GM18508 (cell line): ENCODE results near the gene FAM20C.
"Not testable (repeated sequence)": the region's sequence is repeated elsewhere in the genome, so short reads cannot be mapped to it uniquely, and the experiment has no call there.

Source experiments
- ATAC-seq: cut with Tn5 transposase; IDR thresholded peaks from one replicate; pipeline ENCODE4 v1.9.1; 2021; ENCODE audit warnings: moderate number of reproducible peaks; ENCODE audit not compliant: insufficient read depth, unreplicated experiment

Gene FAM20C

GRCh38 chr7:236967-237366, 44.6 kb downstream of the FAM20C start:
- ATAC-seq = no peak

DNA sequence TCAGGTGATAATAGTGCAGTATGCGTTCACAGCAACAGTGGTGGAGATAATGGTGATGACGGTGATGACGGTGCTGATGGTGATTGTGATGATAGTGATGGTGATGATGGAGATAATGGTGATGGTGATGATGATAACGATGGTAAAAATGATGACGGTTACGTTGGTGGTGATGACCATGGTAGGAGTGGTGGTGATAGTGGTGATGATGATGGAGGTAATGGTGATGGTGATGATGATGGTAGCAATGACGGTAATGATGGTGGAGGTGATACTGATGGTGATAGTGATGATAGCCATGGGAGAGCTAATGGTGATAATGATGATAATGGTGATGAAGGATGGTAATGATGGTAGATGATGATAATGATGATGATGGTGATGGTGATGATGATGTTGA, 45.0 kb downstream of the FAM20C start:
- ATAC-seq = no peak

DNA sequence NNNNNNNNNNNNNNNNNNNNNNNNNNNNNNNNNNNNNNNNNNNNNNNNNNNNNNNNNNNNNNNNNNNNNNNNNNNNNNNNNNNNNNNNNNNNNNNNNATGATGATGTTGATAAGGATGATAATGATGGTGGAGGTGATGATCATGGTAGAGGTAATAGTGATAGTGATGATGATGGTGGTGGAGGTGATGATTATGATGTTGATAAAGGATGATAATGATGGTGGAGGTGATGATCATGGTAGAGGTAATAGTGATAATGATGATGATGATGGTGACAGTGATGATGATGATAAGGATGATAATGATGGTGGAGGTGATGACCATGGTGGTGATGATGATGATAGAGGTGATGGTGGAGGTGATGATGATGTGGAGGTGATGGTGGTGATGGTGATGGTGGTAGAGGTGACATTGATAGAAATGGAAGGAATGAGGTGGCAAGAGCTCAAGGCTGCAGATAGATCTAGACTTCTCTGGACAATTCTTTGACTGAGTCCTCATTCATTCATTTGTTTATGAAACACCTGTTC, 47.8 kb downstream of the FAM20C start:
- ATAC-seq = no peak

DNA sequence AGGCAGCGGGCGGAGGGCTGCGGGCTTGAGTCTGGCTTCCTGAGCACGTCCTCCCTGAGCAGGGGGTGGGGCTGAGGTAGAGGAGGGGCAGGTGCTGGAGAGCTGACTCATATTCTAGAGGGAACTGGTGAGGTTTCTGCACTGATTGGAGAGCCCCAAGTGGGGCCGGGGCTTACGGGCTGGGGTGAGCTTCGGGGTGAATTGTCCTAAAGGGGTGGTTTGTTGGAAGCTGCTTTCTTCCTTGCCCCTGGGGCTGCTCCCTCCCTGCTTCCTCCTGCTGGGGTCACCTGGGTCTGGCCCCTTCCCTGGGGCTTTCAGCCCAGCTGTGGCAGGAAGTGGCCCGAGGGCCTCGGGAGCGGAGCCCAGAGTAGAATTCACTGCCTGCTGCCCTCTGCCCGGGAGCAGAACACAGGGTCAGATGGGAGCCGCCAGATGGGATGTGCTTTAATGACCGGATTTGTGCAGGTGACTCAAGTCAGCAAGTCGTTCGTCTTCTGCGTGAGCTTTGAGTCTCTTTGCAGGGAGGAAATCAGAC, 48.6 kb downstream of the FAM20C start:
- no peak for ATAC-seq

GRCh38 chr7:241513-241912, 49.1 kb downstream of the FAM20C start:
- no peak for ATAC-seq

- not testable (repeated sequence) for ATAC-seq
Measured at GRCh38 chr7:242826-243579, 50.6 kb downstream of the FAM20C start.

DNA sequence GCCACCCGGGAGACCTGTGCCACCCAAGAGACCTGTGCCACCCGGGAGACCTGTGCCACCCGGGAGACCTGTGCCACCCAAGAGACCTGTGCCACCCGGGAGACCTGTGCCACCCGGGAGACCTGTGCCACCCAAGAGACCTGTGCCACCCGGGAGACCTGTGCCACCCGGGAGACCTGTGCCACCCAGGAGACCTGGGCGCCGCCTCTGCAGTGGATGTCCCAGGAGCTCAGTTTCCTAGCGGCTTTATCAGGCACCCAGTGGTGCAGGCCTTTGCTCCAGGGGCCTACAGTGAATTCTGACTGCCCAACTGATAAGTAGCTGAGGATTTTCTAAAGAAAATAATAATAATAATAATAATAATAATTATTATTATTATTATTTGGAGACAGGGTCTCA, 51.2 kb downstream of the FAM20C start:
- not testable (repeated sequence) for ATAC-seq

GRCh38 chr7:244974-245373, 52.6 kb downstream of the FAM20C start:
- no peak for ATAC-seq

DNA sequence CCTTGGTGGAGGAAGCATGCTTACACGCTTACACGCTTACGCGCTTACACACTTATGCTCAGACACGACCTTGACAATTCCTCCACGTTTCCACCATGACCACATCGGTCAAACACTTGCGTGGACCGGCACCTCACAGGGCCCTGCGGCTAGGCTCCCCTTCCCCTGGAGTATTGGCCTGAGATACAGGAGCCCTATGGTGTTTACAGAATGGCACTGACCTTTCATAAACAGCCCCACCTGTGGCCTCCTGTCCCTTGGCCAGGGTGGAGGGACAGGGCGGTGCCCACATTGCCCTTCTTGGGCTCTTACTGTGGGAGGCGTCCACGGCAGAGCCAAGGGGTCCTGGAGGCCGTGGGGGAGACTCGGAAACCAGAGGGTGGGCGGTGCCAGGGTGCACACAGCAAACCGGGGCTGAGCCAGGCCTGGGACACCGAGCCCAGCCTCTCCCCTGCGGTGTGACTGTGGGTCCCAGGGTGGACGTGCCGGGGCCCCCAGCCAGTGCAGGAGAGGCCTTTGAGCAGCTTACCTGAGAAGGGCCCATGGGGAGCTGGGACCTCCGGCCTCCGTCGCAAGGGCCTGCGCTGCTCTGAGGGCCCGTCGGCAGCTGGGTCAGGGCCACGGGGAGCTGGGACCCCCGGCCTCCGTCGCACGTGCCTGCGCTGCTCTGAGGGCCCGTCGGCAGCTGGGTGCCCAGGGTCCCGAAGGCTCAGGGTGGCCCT, 53.4 kb downstream of the FAM20C start:
- no peak for ATAC-seq

GRCh38 chr7:246451-246850, 54.1 kb downstream of the FAM20C start:
- no peak for ATAC-seq

- no peak for ATAC-seq
Measured at GRCh38 chr7:247181-247580, 54.8 kb downstream of the FAM20C start.

DNA sequence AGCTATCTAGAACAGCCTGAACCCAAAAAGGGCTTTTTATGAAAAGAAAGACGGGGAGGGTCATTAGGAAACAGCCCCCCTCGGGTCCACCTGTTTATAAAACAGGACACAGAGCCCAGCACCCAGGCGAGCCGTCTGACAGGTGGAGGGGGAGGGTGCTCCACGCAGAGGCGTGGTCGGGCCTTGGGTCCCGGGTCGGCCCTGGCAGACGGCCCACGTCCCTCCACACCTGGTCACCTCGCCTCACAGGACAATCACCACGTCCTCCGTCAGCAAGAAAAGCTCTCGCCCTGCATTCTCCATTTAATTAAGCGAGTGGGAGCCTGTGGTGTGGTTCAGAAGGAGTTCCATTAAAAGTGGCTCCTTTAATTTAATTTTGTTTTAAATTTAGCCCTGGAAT, 55.3 kb downstream of the FAM20C start:
- ATAC-seq = no peak

- no peak for ATAC-seq
Measured at GRCh38 chr7:248732-249435, 56.5 kb downstream of the FAM20C start.

DNA sequence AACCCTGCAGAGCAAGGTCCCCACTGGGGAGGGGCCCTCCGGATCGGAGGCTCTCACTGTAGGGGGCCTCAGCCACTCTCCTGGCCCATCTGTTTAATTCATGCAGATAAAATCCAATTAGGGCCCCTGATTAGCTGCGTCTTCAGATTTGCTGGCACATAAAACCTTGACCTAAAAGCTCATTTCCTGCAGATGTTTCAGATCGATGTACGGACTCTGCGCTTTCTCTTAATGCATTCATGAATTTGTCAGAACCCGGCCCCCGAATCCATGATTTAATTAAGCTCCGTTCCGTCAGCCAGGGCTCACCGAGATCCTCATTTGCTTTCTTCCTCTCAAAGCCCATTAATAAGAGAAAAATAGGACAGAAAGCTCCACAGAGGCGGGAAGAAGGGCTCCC, 57.6 kb downstream of the FAM20C start:
- ATAC-seq = no peak

GRCh38 chr7:250523-250922, 58.2 kb downstream of the FAM20C start:
- ATAC-seq = no peak

GRCh38 chr7:251005-251404, 58.6 kb downstream of the FAM20C start:
- no peak for ATAC-seq

- ATAC-seq = no peak
Measured at GRCh38 chr7:251446-252175, 59.2 kb downstream of the FAM20C start.

DNA sequence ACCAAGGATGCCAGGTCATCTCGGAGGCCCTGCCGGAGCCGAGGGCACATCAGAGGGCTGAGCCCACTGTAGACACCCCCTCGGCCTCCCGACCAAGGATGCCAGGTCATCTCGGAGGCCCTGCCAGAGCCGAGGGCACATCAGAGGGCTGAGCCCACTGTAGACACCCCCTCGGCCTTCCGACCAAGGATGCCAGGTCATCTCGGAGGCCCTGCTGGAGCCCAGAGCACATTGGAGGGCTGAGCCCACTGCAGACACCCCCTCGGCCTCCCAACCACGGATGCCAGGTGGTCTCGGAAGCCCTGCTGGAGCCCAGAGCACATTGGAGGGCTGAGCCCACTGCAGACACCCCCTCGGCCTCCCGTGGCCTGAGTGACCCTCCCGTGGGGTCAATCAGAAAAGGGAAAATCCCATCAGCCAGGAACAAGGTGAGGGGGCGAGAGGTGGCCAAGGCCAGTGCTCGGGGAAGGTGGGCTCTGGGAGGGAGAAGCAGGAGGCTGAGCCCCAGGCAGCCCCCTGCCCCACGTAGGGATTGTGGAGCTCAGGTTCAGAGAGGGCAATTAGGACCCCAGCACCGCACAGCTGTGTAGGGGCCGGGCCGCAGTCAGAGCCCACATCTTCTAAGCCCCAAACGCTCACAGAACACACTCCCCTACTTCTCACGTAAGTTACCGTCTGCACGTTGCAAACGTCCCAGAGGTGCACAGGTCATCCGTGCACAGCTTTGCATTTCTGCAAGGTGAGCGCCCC, 60.0 kb downstream of the FAM20C start:
- no peak for ATAC-seq

GRCh38 chr7:252981-253380, 60.6 kb downstream of the FAM20C start:
- no peak for ATAC-seq
